GM23248 (cell line): Measurements from ENCODE around the gene STT3B.

Experiments
- EZH2 ChIP-seq: fragments of 200-600 bp; sonication (generic); IDR thresholded peaks from 2 replicates; pipeline ENCODE4 v1.6.1; 2018; ENCODE audit warnings: antibody characterized with exemption, mild to moderate bottlenecking; ENCODE audit not compliant: insufficient read depth, poor library complexity, severe bottlenecking
- EZH2phosphoT487 ChIP-seq: fragments of 200-600 bp; sonication (generic); IDR thresholded peaks from 2 replicates; pipeline ENCODE4 v1.6.1; 2018; ENCODE audit warnings: antibody characterized with exemption, moderate library complexity, mild to moderate bottlenecking, low read depth; ENCODE audit not compliant: insufficient read depth

GRCh38 chr3:31531992-31532586 is 636 bp upstream of the STT3B start:
- no peak for TF ChIP-seq EZH2
- TF ChIP-seq EZH2phosphoT487 = no peak
